HepG2 (cell line): ENCODE measurements around the gene TMEM9. TPM values are rescaled to one million over a fixed set of nuclear protein-coding genes. Genes with fewer than 3 reads are reported as not detected.

Experiments
- ATAC-seq: fragments of 200-7000 bp; cut with Tn5 transposase; 3 replicates; pipeline ENCODE4 v1.9.1; 2020; ENCODE audit warnings: mild to moderate bottlenecking, moderate library complexity
- BruUV-seq: library from RNA; stranded (reverse); fragments of 400-500 nt; replicated peaks from 2 replicates; lab custom pipeline; 2021; lab: Mats Ljungman, UMichigan
- CTCF ChIA-PET: fragments of 300-600 bp; formaldehyde crosslinking; extraction: SDS; loops from one replicate; lab custom pipeline; 2021; ENCODE audit warnings: low total read pairs, inconsistent platforms, low intra/inter-chr PET ratio; lab: Yijun Ruan, JAX
- POLR2A ChIA-PET: fragments of 350-600 bp; sonication (Branson Sonifier 250); formaldehyde crosslinking; loops from one replicate; lab custom pipeline; 2020; ENCODE audit warnings: antibody characterized with exemption, inconsistent platforms; lab: Yijun Ruan, JAX
- DNase-seq: peaks from one replicate; pipeline ENCODE4 v3.0.0-alpha.2; 2015; ENCODE audit warnings: low spot score
- FAIRE-seq: peaks from 3 replicates; lab custom pipeline; 2011; peaks lifted over from hg19 to GRCh38; lab: Jason Lieb, UNC
- H2AFZ ChIP-seq: one replicate; pipeline ENCODE4 v1.6.1; 2011; ENCODE audit warnings: low read length, inconsistent platforms
- H3K27ac ChIP-seq: fragments of 300-600 bp; 3 replicates; pipeline ENCODE4 v1.8.0; 2011; ENCODE audit warnings: mixed run types, mild to moderate bottlenecking, mixed read lengths, low read length, inconsistent platforms; ENCODE audit not compliant: insufficient read depth; ENCODE audit errors: extremely low read length
- H3K27me3 ChIP-seq, 2 experiments: fragments of 200-600 bp in 1 of 2; 2 replicates in 1 of 2; 3 replicates in 1 of 2; pipeline versions ENCODE4 v1.6.0 to v1.8.0; 2011; ENCODE audit warnings: low read length in 2 of 2, mild to moderate bottlenecking in 2 of 2, moderate library complexity in 2 of 2, inconsistent platforms in 1 of 2; ENCODE audit not compliant: insufficient read depth in 2 of 2, control insufficient read depth in 1 of 2
- H3K36me3 ChIP-seq, 2 experiments: fragments of 200-600 bp in 1 of 2; replicated peaks in 1 of 2; 2 replicates in 1 of 2; 3 replicates in 1 of 2; pipeline versions ENCODE4 v1.5.1 to v1.8.0; 2011; ENCODE audit warnings: low read length in 2 of 2, inconsistent platforms in 1 of 2; ENCODE audit not compliant: insufficient read depth in 2 of 2, control insufficient read depth in 1 of 2
- H3K4me1 ChIP-seq: 2 replicates; pipeline ENCODE4 v1.5.1; 2012; ENCODE audit warnings: low read length, inconsistent platforms; ENCODE audit not compliant: insufficient read depth
- H3K4me2 ChIP-seq: 2 replicates; pipeline ENCODE4 v1.6.0; 2011; ENCODE audit warnings: low read depth, low read length, inconsistent platforms
- H3K4me3 ChIP-seq, 3 experiments: fragments of 200-600 bp in 1 of 3; sonication (generic), shearing (Covaris generic) in 1 of 3; replicated peaks in 1 of 3; 2 replicates each; pipeline ENCODE4 v1.5.1; 2011 to 2016; ENCODE audit warnings: low read length in 3 of 3, inconsistent platforms in 2 of 3, low read depth in 2 of 3, mild to moderate bottlenecking in 2 of 3, control low read depth in 1 of 3, mixed read lengths in 1 of 3; ENCODE audit not compliant: insufficient read depth in 1 of 3
- H3K79me2 ChIP-seq: one replicate; pipeline ENCODE4 v1.6.1; 2011; ENCODE audit warnings: low read length, inconsistent platforms; ENCODE audit not compliant: insufficient read depth
- H3K9ac ChIP-seq: 2 replicates; pipeline ENCODE4 v1.6.0; 2011; ENCODE audit warnings: mild to moderate bottlenecking, low read depth, low read length, inconsistent platforms; ENCODE audit not compliant: insufficient read depth
- H3K9me3 ChIP-seq: 2 replicates; pipeline ENCODE4 v1.5.1; 2012; ENCODE audit warnings: mild to moderate bottlenecking, low read length
- H4K20me1 ChIP-seq: 2 replicates; pipeline ENCODE4 v1.6.0; 2011; ENCODE audit warnings: inconsistent platforms, mild to moderate bottlenecking, low read length, moderate library complexity; ENCODE audit not compliant: insufficient read depth
- BCL6 ChIP-seq: IDR thresholded peaks from 2 replicates; pipeline ENCODE4 v1.6.1; 2016; ENCODE audit warnings: missing genetic modification reagents, missing compliant biosample characterization
- EED ChIP-seq: sonication (generic); formaldehyde crosslinking; IDR thresholded peaks from 2 replicates; pipeline ENCODE4 v1.5.0; 2020; ENCODE audit warnings: mild to moderate bottlenecking, missing genetic modification reagents
- ETV5 ChIP-seq: IDR thresholded peaks from 2 replicates; pipeline ENCODE4 v1.6.1; 2018; ENCODE audit warnings: missing biosample characterization, missing genetic modification reagents, inconsistent platforms, borderline replicate concordance
- KLF11 ChIP-seq: IDR thresholded peaks from 2 replicates; pipeline ENCODE4 v1.6.1; 2016; ENCODE audit warnings: missing compliant biosample characterization
- SP140L ChIP-seq: sonication (generic); formaldehyde crosslinking; IDR thresholded peaks from 2 replicates; pipeline ENCODE4 v1.4.0; 2020; ENCODE audit warnings: missing genetic modification reagents, borderline replicate concordance
- ZNF318 ChIP-seq: sonication (generic); formaldehyde crosslinking; IDR thresholded peaks from 2 replicates; pipeline ENCODE4 v1.4.0; 2020; ENCODE audit warnings: mild to moderate bottlenecking, missing genetic modification reagents
- ZNF441 ChIP-seq: sonication (generic); formaldehyde crosslinking; IDR thresholded peaks from 2 replicates; pipeline ENCODE4 v1.7.0; 2021; ENCODE audit warnings: missing genetic modification reagents, borderline replicate concordance
- ZNF639 ChIP-seq: conservative IDR thresholded peaks from 2 replicates; pipeline ENCODE4 v1.6.1; 2018; ENCODE audit warnings: missing genetic modification reagents
- ZNF710 ChIP-seq: sonication (generic); formaldehyde crosslinking; IDR thresholded peaks from 2 replicates; pipeline ENCODE4 v1.5.0; 2020; ENCODE audit warnings: mild to moderate bottlenecking, missing genetic modification reagents, borderline replicate concordance
- ZSCAN30 ChIP-seq: sonication (generic); formaldehyde crosslinking; IDR thresholded peaks from 2 replicates; pipeline ENCODE4 v1.5.0; 2020; ENCODE audit warnings: mild to moderate bottlenecking, missing genetic modification reagents
- WGBS: methylation state at CpG from one replicate; pipeline ENCODE4 v1.1.6; 2017; ENCODE audit warnings: low lambda C conversion rate; 5-methylcytosine and 5-hydroxymethylcytosine counted together
- in situ Hi-C: cut with HindIII; loops from 2 replicates; pipeline ENCODE4 v1.10.0; 2017; ENCODE audit warnings: low pct_unique_long_range_greater_than_20kb; ENCODE audit not compliant: extremely low pct_ligation_motif_present
- intact Hi-C: fragments of 100-400 bp; cut with micrococcal nuclease; formaldehyde crosslinking; loops from one replicate; pipeline ENCODE4 v1.10.0; 2022; ENCODE audit not compliant: unreplicated experiment
- polyA plus RNA-seq, 8 experiments: library from polyadenylated mRNA; depleted of rRNA in 3 of 8; stranded (reverse) in 7 of 8; unstranded in 1 of 8; fragments of >200 nt; fragmentation: Illumina TruSeq in 4 of 8; extraction: Trizol in 4 of 8; gene quantifications; 2 replicates each; pipeline versions ENCODE4 v1.2.1 to v1.2.3, GENCODE V29; 2011 to 2016; ENCODE audit warnings: low read depth in 4 of 8, missing spikeins in 1 of 8, mixed read lengths in 1 of 8; ENCODE audit not compliant: insufficient read depth in 1 of 8
- total RNA-seq, 5 experiments: library from RNA; depleted of rRNA; stranded (reverse); fragments of >200 nt; fragmentation: Illumina TruSeq; extraction: Trizol; gene quantifications; 2 replicates each; pipeline ENCODE4 v1.2.3, GENCODE V29; 2016; ENCODE audit warnings: low read depth in 1 of 5

TMEM9 gene
- total and polyA plus RNA-seq, 2 of the 13 experiments (the other 11 are each of a cell fraction or from before 2014, with no cell fraction given), result 60.9 to 102 TPM

GRCh38 chr1:201139756-201140155 lies 14.5 kb downstream of the TMEM9 start (continued):
- TF ChIP-seq EED (CRISPR knock-in tag), result no peak
- TF ChIP-seq, all 625 proteins: peak for 0

- Histone ChIP-seq H3K36me3 (peaks cover 26 to 88% of the 10 kb centered on the region in 2 experiments), H3K27me3 (no peaks in the 10 kb centered on the region), H3K4me1 (no peaks in the 10 kb centered on the region), H4K20me1 (0 out of 2 replicates have a peak, but pooled peaks cover 4% of the 10 kb centered on the region), H3K27ac (no peak overlapping the region), H3K79me2 (no peaks in the 10 kb centered on the region), H3K4me2 (no peak overlapping the region), H3K4me3 (no peak overlapping the region), H3K9ac (no peak overlapping the region), H2AFZ (no peak overlapping the region), H3K9me3 (no peaks in the 10 kb centered on the region)
- FAIRE-seq (no peak), ATAC-seq (no peak), DNase-seq (no peak)
- TF ChIP-seq ZSCAN30 (CRISPR knock-in tag) (no peak), SP140L (CRISPR knock-in tag) (no peak), ZNF710 (CRISPR knock-in tag) (no peak), ZNF639 (no peak), ZNF441 (CRISPR knock-in tag) (no peak), ZNF318 (no peak), ETV5 (CRISPR knock-in tag) (no peak), KLF11 (CRISPR knock-in tag) (no peak), BCL6 (CRISPR knock-in tag) (no peak)
- whole genome bisulfite sequencing, result 93% methylated on average over 5 of the region's 5 CpGs
- in situ Hi-C loops, result no loop called here
- no TSS peak for BruUV-seq
- ChIA-PET CTCF (no interaction called here), POLR2A (no interaction called here)
- intact Hi-C loops, result no loop called here
Measured at GRCh38 chr1:201139306-201139705, 15.0 kb downstream of the TMEM9 start.
